NCI-H345 treated with DMSO at 0.1 percent for 48 hours (cell line): Measurements from ENCODE around the gene ZBP1.

Experiments
- DNase-seq: peaks from one replicate; lab custom pipeline; 2025; ENCODE audit not compliant: unreplicated experiment; lab: John Stamatoyannopoulos, UW

ZBP1 gene, protein sequence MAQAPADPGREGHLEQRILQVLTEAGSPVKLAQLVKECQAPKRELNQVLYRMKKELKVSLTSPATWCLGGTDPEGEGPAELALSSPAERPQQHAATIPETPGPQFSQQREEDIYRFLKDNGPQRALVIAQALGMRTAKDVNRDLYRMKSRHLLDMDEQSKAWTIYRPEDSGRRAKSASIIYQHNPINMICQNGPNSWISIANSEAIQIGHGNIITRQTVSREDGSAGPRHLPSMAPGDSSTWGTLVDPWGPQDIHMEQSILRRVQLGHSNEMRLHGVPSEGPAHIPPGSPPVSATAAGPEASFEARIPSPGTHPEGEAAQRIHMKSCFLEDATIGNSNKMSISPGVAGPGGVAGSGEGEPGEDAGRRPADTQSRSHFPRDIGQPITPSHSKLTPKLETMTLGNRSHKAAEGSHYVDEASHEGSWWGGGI

GRCh38 chr20:57620274-57620990 is at the start of gene ZBP1:
Gene ZBP1 (minus strand): TSS chr20:57620426. CDS start chr20:57620295, 131 bp downstream.
- DNase-seq: no peak

DNA sequence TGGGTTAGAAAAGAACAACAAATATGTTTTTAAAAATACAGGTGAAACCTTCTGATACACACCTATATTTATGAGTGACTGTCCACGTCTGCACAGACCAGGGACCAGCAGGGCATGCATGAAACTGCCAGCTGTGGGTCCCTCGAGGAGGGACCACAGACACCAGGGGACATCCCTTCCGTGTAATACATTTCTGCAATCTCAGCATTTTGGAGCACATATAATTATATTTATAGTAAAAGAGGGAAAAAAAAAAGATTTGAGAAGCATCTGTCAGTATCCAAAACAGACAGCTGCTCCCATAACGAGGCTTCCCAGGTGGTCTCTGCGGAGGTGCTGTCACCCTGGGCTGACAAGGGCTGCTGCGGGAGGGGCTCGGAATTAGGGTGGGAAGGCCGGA is 49.4 kb upstream of the ZBP1 start:
- no peak for DNase-seq

DNA sequence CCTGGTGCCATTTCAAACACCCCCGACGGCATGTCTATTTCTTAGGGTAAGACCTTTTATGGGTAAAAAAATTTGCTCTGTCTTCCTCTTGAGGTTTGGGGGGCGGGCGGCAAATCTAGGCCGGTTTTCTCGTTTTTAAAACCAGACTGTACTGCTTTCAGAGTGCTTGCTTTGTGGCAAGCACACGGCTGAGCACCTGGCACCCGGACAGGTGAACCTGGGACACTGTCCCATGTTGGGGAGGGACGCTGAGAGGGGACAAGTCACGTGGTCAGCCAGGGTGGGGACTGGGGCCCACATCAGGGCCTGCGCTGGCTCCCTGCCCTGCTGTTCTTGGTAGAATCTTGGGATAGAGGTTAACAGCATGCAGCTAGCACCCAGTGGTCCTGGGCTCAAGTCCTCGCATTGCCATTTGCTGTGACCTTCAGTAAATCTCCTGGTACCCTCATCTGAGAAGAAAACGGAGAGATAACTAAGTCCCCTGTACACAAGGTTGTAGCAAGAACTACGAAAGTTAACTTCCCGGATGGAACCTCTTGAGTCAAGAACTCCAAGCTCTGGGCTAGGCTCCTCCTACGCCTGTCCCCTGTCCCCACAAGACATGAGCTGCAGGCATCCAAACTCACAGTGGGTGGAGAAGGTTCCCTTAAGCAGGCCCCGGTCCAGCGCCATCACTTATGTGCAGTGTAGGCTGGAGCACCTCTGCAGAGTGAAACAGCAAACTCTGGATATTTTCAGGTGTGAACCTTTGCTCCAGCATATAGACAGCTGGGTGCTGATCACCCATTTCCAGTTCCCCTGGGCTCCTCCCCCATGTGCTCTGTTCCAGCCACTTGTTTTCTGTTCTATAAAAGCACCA is 47.9 kb upstream of the ZBP1 start:
- no peak for DNase-seq

GRCh38 chr20:57667388-57667787 is 47.2 kb upstream of the ZBP1 start:
- DNase-seq: no peak

DNA sequence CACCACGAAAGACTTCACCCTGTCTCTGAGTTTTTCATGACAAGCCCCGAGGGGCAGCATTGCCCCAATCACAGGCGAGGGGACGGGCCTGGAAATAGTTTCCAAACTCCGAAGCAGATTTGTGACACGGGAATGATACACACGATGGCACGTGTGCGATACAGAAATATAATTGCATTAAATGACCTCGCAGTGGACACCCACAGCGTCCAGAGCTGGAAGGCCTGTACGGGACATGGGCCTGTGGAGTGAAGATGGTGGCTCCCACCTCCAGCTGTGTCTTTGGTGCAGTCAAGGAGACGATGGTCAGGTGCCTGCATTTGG is 46.6 kb upstream of the ZBP1 start:
- DNase-seq: no peak

DNA sequence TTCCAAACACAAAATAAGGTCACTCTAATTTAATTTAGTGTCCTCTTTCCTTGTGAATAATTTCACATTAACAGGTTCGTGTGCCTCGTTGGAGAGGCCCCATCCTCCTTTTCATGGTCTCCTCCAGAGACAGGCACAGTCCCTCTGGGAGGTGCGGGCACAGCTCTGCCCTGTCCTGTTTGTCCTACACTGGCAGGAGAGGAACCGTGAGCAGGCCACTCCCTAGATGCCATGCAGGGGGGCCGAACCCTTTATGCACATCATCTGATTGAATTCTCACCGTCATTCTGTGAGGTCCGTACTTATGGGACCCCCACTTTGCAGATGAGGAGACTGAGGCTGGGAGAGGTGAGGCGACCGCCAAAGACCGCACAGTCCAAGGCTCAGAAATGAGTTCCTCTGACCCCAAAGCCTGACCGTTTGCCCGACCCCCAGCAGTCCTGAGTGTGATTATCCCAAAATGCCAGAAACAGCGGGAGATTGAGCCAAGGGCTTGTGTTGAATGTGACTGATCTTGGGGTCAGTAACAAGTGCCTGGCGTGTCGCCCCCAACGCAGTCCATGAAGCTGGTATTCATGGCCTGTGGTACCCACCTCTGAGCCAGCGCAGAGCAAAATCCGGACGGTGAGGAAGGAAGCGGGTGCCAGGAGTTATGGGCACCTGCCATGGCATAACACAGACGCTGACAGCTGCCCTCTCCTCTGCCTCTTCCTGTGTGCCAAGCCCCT is 46.0 kb upstream of the ZBP1 start:
- DNase-seq: no peak

GRCh38 chr20:57665589-57665971 is 45.4 kb upstream of the ZBP1 start:
- DNase-seq: no peak

DNA sequence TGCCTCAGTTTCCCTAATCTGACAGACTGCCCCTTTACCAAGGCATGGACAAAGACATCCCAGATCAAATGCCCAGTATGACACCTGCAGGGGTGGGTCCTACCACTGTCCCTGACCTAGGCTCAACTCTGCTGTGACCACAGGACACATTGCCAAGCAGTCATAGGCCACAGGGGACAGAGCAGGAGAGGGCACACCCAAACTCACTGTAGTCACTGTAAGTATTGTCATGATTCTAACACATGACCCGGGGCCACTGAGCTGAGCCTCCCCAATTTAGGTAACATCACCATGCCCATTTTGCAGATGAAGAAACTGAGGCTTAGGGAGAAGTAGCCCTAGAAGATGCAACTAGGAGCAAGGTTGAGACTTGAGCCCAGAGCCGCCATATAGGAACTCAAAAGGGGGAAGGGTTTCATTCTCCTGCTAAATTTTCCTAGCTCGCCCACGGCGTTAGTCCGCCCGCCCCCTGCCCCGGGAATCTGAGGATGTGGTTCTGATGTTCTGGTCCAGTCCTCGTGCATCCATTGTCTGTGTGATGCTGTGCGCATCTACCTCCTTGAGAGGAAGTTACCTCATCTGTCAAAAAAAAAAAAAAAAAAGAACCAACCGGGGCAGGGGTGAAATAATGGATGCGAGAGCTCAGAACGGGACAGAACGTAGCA is 44.8 kb upstream of the ZBP1 start:
- no peak for DNase-seq

GRCh38 chr20:57664476-57664875 is 44.2 kb upstream of the ZBP1 start:
- no peak for DNase-seq

DNA sequence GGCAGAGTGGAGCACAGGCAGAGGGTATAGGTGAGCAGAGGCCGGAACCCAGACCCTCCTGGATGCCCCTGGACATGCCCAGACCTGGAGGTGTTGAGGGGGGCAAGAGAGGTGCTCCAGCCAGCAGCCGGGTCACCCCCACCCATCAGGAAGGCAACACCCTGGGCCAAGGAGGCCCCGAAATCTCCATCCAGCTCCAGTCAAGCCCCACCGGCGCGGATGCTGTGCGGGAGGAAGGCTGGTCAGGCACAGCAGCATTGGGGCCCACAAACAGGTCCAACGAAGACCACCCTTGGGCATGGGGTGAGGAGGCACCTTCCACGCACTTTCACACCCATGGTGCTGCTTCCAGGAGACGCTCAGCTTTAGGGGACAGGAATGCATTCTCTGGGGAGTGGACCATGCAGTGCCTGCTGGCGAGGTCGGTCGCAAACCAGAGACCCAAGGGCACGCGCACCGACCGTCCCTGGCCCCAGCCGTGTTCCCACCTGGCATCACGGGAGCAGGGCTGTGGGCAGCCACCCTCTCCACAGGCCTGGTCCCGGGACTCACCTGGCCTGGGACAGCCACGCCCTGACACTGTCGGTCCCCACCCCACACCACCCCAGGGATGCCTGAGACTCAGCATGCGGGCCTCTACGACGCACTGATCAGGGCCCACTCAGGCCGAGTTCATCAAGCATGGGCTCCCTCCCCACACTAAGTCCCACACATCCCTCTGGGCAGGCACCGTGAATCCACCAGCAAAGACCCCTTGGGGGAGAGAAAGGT is 43.6 kb upstream of the ZBP1 start:
- no peak for DNase-seq

GRCh38 chr20:57663241-57663640 is 43.0 kb upstream of the ZBP1 start:
- DNase-seq: no peak

DNA sequence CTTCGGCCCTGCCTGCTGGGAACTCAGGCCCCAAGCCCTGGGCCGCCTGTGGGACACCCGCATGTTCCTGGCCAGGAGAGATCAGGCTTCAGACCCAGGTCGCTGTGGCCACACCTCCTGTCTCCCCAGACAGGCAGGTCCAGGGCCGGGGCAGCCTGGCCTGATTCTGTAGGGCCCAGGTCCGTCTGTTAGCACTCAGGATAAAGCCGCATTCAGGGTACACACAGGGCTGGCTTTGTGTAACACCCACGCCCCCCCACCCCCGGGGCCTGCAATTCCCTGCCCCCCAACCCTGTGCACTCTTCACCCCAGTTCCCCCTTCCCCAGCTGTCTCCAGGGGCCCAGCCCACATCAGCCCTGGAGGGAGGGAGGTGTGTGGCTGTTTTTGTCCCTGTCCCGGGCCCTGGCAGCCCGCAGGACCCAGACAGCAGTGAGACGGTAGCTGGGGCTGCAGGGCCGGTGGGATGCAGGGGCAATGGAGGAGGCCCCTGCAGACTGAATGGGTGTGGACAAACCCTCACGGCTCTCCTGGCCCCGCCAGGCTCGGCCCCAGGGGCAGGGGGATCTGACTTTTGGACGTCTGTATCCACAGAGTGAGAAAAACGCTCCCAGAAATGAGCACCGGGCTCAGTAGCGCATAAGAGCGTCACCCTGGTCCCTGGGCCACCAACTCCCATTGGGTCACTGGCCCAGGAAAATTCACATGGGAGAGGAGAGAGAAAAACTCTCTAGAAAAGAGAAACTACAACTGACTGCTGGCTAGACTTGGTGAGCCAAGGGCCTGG is 42.4 kb upstream of the ZBP1 start:
- no peak for DNase-seq

- DNase-seq: no peak
These were observed 41.7 kb upstream of the ZBP1 start for GRCh38 chr20:57661746-57662455.

DNA sequence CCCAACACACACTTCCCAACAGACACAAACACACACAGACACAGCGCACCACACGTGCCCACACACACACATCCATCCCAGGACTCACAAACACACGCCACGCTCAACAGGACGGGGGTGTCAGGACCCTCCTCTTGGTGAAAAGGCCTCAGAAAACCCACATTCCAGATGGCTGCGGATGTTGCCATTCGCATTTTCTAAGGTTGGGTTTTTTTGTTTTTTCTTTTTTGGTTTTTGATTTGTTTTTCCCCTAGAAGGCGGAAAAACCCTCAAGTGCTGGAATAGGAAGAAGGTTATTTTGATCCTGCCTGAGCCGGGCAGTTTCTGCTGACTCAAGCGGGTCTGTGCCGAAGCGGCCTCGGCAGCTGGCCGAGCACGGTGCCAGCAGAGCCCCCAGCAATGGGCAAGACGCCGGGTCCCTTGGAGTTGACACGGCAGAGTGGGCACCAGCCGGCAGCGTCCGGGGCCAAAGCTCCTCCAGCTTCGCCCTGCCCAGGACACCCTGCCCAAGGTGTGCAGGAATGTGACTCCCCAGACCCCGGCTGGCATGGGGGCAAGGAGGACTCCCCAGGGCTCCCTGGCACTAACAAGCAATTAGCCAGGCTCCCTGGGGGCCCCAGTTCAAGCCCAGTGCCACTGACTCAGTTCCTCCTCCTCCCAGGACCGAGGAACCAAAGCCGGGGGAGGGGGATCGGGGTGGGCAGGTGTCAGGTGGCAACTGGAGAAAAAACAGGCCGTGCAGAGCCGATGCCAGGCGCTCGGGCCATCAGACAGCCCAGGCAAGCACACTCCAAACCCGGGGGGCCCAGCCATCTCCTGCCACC is 40.9 kb upstream of the ZBP1 start:
- no peak for DNase-seq

- DNase-seq: no peak
These were observed 40.1 kb upstream of the ZBP1 start for GRCh38 chr20:57660181-57660921.

DNA sequence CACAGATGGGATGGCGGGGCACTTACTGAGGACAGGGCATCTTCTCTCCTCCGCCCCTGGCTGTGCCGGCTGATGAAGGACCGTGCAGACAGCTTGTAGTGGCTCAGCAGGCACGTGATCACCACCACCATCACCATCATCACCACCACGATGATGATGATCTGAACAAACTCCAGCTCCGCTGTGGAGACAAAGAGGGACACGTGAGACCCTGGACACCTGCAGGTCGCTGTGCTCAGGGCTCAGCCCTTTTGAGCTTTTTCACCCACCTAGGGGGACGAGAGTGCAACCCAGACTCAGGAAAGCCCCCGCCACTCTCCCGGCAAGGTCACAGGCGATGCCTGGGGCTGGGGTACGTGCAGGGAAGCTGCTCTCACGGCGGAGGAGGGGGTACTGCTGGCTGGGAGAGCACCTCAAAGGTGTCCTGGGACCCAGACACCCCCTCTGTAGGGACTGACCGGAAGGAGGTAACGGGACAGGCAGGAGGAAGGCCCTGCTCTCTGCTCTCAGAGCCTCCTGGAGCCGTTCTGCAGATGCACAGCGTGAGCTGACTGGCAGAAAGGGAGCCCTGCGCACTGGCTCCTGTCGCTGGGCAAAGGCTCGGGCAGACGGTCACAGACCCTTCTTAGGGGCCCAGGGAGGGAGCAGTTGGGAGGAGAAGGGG is 39.4 kb upstream of the ZBP1 start:
- no peak for DNase-seq
